Measurements from ENCODE around the gene NEDD9.

NEDD9 gene

GRCh38 chr6:11144393-11144851 lies 88.0 kb downstream of the NEDD9 start:
- Histone ChIP-seq H2BK5ac (ENCODE audit: low read length) (no peak overlapping the region), H3K56ac (ENCODE audit: low read length) (no peak overlapping the region), H3K27me3 (ENCODE audit: insufficient read depth, low read length, poor library complexity) (no peaks in the 10 kb centered on the region)

GRCh38 chr6:11143394-11144371 lies 88.8 kb downstream of the NEDD9 start:
- Histone ChIP-seq H3K9ac (ENCODE audit: low read length) (no peak overlapping the region), H3K4me1 (ENCODE audit: control insufficient read depth, low read depth, low read length) (no peaks in the 10 kb centered on the region), H3K79me1 (ENCODE audit: low read length) (no peaks in the 10 kb centered on the region), H3K36me3 (ENCODE audit: control insufficient read depth, insufficient read depth, low read length) (no peaks in the 10 kb centered on the region), H2BK120ac (ENCODE audit: low read depth, low read length) (no peak overlapping the region), H3K27me3 (ENCODE audit: insufficient read depth, low read length, poor library complexity) (no peaks in the 10 kb centered on the region), H3K4ac (ENCODE audit: low read depth, low read length) (no peak overlapping the region), H4K8ac (ENCODE audit: low read depth, low read length) (no peak overlapping the region), H3K56ac (ENCODE audit: low read length) (no peak overlapping the region), H4K5ac (ENCODE audit: low read length) (no peak overlapping the region), H3K23ac (ENCODE audit: low read length) (no peak overlapping the region), H2BK5ac (ENCODE audit: low read length) (no peak overlapping the region), H2AK5ac (ENCODE audit: low read length) (no peak overlapping the region), H2BK15ac (replicated peaks; ENCODE audit: low read depth) (no peak overlapping the region), H3K27ac (ENCODE audit: low read depth, low read length) (no peak overlapping the region), H3K4me3 (ENCODE audit: low read length) (no peak overlapping the region), H3K4me2 (ENCODE audit: low read length) (no peak overlapping the region), H3K18ac (ENCODE audit: low read length) (no peak overlapping the region), H3K79me2 (ENCODE audit: control insufficient read depth, insufficient read depth, low read length) (no peaks in the 10 kb centered on the region)
- no CpG with 5 or more reads among the region's 10 CpGs for WGBS (ENCODE audit: extremely low coverage, insufficient coverage, low lambda C conversion rate)
- peak; percentile 72 for DNase-seq

More at GRCh38 chr6:11144393-11144851, 88.0 kb downstream of the NEDD9 start:
- Histone ChIP-seq H3K79me2 (ENCODE audit: control insufficient read depth, insufficient read depth, low read length) (no peaks in the 10 kb centered on the region), H2BK15ac (replicated peaks; ENCODE audit: low read depth) (no peak overlapping the region), H3K4me1 (ENCODE audit: control insufficient read depth, low read depth, low read length) (no peaks in the 10 kb centered on the region), H3K36me3 (ENCODE audit: control insufficient read depth, insufficient read depth, low read length) (no peaks in the 10 kb centered on the region), H3K4me3 (ENCODE audit: low read length) (no peak overlapping the region), H3K27ac (ENCODE audit: low read depth, low read length) (no peak overlapping the region), H3K23ac (ENCODE audit: low read length) (no peak overlapping the region), H3K4ac (ENCODE audit: low read depth, low read length) (no peak overlapping the region), H3K18ac (ENCODE audit: low read length) (no peak overlapping the region), H2AK5ac (ENCODE audit: low read length) (no peak overlapping the region), H3K4me2 (ENCODE audit: low read length) (no peak overlapping the region), H3K79me1 (ENCODE audit: low read length) (no peaks in the 10 kb centered on the region), H4K5ac (ENCODE audit: low read length) (no peak overlapping the region), H3K9ac (ENCODE audit: low read length) (no peak overlapping the region), H2BK120ac (ENCODE audit: low read depth, low read length) (no peak overlapping the region), H4K8ac (ENCODE audit: low read depth, low read length) (no peak overlapping the region)
- peak; percentile 81 for DNase-seq
- WGBS (ENCODE audit: extremely low coverage, insufficient coverage, low lambda C conversion rate), result no CpG with 5 or more reads among the region's 6 CpGs

- Histone ChIP-seq H3K23ac (ENCODE audit: low read length) (no peak overlapping the region), H4K8ac (ENCODE audit: low read depth, low read length) (no peak overlapping the region), H3K4me2 (ENCODE audit: low read length) (no peak overlapping the region), H3K4me1 (ENCODE audit: control insufficient read depth, low read depth, low read length) (no peaks in the 10 kb centered on the region), H3K4ac (ENCODE audit: low read depth, low read length) (no peak overlapping the region), H2AK5ac (ENCODE audit: low read length) (no peak overlapping the region), H3K4me3 (ENCODE audit: low read length) (no peak overlapping the region), H3K27ac (ENCODE audit: low read depth, low read length) (no peak overlapping the region), H3K36me3 (ENCODE audit: control insufficient read depth, insufficient read depth, low read length) (no peaks in the 10 kb centered on the region), H3K79me1 (ENCODE audit: low read length) (no peaks in the 10 kb centered on the region), H3K27me3 (ENCODE audit: insufficient read depth, low read length, poor library complexity) (no peaks in the 10 kb centered on the region), H3K9ac (ENCODE audit: low read length) (no peak overlapping the region), H3K56ac (ENCODE audit: low read length) (no peak overlapping the region), H3K79me2 (ENCODE audit: control insufficient read depth, insufficient read depth, low read length) (no peaks in the 10 kb centered on the region), H3K18ac (ENCODE audit: low read length) (no peak overlapping the region), H4K5ac (ENCODE audit: low read length) (no peak overlapping the region), H2BK120ac (ENCODE audit: low read depth, low read length) (no peak overlapping the region), H2BK5ac (ENCODE audit: low read length) (no peak overlapping the region), H2BK15ac (replicated peaks; ENCODE audit: low read depth) (no peak overlapping the region)
- WGBS (ENCODE audit: extremely low coverage, insufficient coverage, low lambda C conversion rate), result no CpG with 5 or more reads among the region's 8 CpGs
- no peak for DNase-seq
Measured at GRCh38 chr6:11142296-11143027, 90.0 kb downstream of the NEDD9 start.

- Histone ChIP-seq H2BK5ac (ENCODE audit: low read length) (no peak overlapping the region), H3K4me1 (ENCODE audit: control insufficient read depth, low read depth, low read length) (no peaks in the 10 kb centered on the region), H2BK120ac (ENCODE audit: low read depth, low read length) (no peak overlapping the region), H3K36me3 (ENCODE audit: control insufficient read depth, insufficient read depth, low read length) (no peaks in the 10 kb centered on the region), H3K79me2 (ENCODE audit: control insufficient read depth, insufficient read depth, low read length) (no peaks in the 10 kb centered on the region), H3K27ac (ENCODE audit: low read depth, low read length) (no peak overlapping the region), H3K4me2 (ENCODE audit: low read length) (no peak overlapping the region), H3K4ac (ENCODE audit: low read depth, low read length) (no peak overlapping the region), H3K56ac (ENCODE audit: low read length) (no peak overlapping the region), H4K8ac (ENCODE audit: low read depth, low read length) (no peak overlapping the region), H3K4me3 (ENCODE audit: low read length) (no peak overlapping the region), H3K23ac (ENCODE audit: low read length) (no peak overlapping the region), H4K5ac (ENCODE audit: low read length) (no peak overlapping the region), H3K18ac (ENCODE audit: low read length) (no peak overlapping the region), H3K79me1 (ENCODE audit: low read length) (no peaks in the 10 kb centered on the region), H2AK5ac (ENCODE audit: low read length) (no peak overlapping the region), H3K27me3 (ENCODE audit: insufficient read depth, low read length, poor library complexity) (no peaks in the 10 kb centered on the region), H2BK15ac (replicated peaks; ENCODE audit: low read depth) (no peak overlapping the region), H3K9ac (ENCODE audit: low read length) (no peak overlapping the region)
- no peak for DNase-seq
- WGBS (ENCODE audit: extremely low coverage, insufficient coverage, low lambda C conversion rate), result no CpG with 5 or more reads among the region's 3 CpGs
Measured at GRCh38 chr6:11141295-11141694, 91.2 kb downstream of the NEDD9 start.

- Histone ChIP-seq H3K4me1 (ENCODE audit: control insufficient read depth, low read depth, low read length) (no peaks in the 10 kb centered on the region), H3K4me3 (ENCODE audit: low read length) (no peak overlapping the region), H4K8ac (ENCODE audit: low read depth, low read length) (no peak overlapping the region), H2BK120ac (ENCODE audit: low read depth, low read length) (no peak overlapping the region), H2BK5ac (ENCODE audit: low read length) (no peak overlapping the region), H2AK5ac (ENCODE audit: low read length) (no peak overlapping the region), H3K27me3 (ENCODE audit: insufficient read depth, low read length, poor library complexity) (no peaks in the 10 kb centered on the region), H3K79me1 (ENCODE audit: low read length) (peaks cover 1% of the 10 kb centered on the region), H2BK15ac (replicated peaks; ENCODE audit: low read depth) (no peak overlapping the region), H3K79me2 (ENCODE audit: control insufficient read depth, insufficient read depth, low read length) (no peaks in the 10 kb centered on the region), H3K9ac (ENCODE audit: low read length) (no peak overlapping the region), H3K36me3 (ENCODE audit: control insufficient read depth, insufficient read depth, low read length) (no peaks in the 10 kb centered on the region), H4K5ac (ENCODE audit: low read length) (no peak overlapping the region), H3K4me2 (ENCODE audit: low read length) (no peak overlapping the region), H3K23ac (ENCODE audit: low read length) (no peak overlapping the region), H3K18ac (ENCODE audit: low read length) (no peak overlapping the region), H3K27ac (ENCODE audit: low read depth, low read length) (no peak overlapping the region), H3K4ac (ENCODE audit: low read depth, low read length) (no peak overlapping the region), H3K56ac (ENCODE audit: low read length) (no peak overlapping the region)
- WGBS (ENCODE audit: extremely low coverage, insufficient coverage, low lambda C conversion rate), result no CpG with 5 or more reads among the region's 3 CpGs
- DNase-seq, result peak; percentile 44
Measured at GRCh38 chr6:11140056-11140455, 92.4 kb downstream of the NEDD9 start.

All from mesendoderm (in vitro differentiated cells).